ENCODE results near the gene TMCO6.

GRCh38 chr5:140658870-140659269 lies 19.6 kb downstream of the TMCO6 start:
- TF ChIP-seq CTCF (IDR thresholded peaks at IDR 0.05; ENCODE audit: low read length) (no peak), EZH2 (IDR thresholded peaks at IDR 0.05; ENCODE audit: borderline replicate concordance, low read length) (no peak)
